RWPE2 (cell line): ENCODE results near the gene RGS6.

Source experiments
- ATAC-seq: fragments of 200-7000 bp; cut with Tn5 transposase; 3 replicates; pipeline ENCODE4 v1.9.1; 2021; ENCODE audit warnings: low read depth
- DNase-seq: peaks from one replicate; pipeline ENCODE4 v3.0.0-alpha.2; 2020; ENCODE audit warnings: low spot score
- H3K27ac ChIP-seq: fragments of 450-650 bp; 2 replicates; pipeline ENCODE4 v1.5.1; 2017; ENCODE audit warnings: mild to moderate bottlenecking; ENCODE audit not compliant: poor library complexity, severe bottlenecking
- H3K27me3 ChIP-seq: fragments of 250-450 bp; sonication (Bioruptor Pico); 2 replicates; pipeline ENCODE4 v1.5.1; 2021; ENCODE audit warnings: mild to moderate bottlenecking, moderate library complexity; ENCODE audit not compliant: insufficient read depth, poor library complexity, severe bottlenecking
- H3K36me3 ChIP-seq: fragments of 250-450 bp; sonication (Bioruptor Pico); 2 replicates; pipeline ENCODE4 v1.5.1; 2020; ENCODE audit warnings: low read depth, mild to moderate bottlenecking, moderate library complexity
- H3K4me1 ChIP-seq: fragments of 250-450 bp; sonication (Bioruptor Pico); 2 replicates; pipeline ENCODE4 v1.5.1; 2021; ENCODE audit warnings: mild to moderate bottlenecking, moderate library complexity; ENCODE audit not compliant: insufficient read depth, poor library complexity, severe bottlenecking
- H3K4me3 ChIP-seq: fragments of 250-450 bp; sonication (Bioruptor Pico); 2 replicates; pipeline ENCODE4 v1.5.1; 2021; ENCODE audit warnings: mild to moderate bottlenecking, moderate library complexity; ENCODE audit not compliant: severe bottlenecking
- H3K9me3 ChIP-seq: fragments of 250-450 bp; sonication (Bioruptor Pico); 2 replicates; pipeline ENCODE4 v1.5.1; 2021; ENCODE audit warnings: mild to moderate bottlenecking, moderate library complexity; ENCODE audit not compliant: severe bottlenecking
- TF ChIP-seq, protein P1 (sequence below): fragments of 450-650 bp; IDR thresholded peaks from one replicate; pipeline ENCODE4 v1.5.1; 2017; ENCODE audit warnings: mild to moderate bottlenecking, moderate library complexity; ENCODE audit not compliant: poor library complexity, severe bottlenecking

RGS6 gene

DNA sequence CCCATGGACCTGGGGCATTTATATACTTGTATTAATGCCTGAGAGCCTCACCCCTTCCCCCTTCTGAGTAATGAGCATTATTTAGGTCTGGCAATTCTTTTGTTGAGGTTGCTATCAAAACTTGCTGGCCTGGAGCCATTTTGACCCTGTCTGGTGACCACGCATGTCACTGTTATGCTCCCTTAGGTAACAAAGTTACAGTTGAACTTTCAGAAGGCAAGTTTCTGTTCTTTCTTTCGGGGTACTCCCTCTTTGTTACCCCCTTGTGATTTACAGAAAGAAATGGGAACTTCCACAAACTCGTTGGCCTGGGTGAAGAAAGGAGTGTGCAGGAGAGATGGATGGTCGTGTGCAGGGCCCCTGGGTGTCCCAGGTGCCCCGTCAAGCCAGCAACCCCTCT, 656.3 kb downstream of the RGS6 start:
- Histone ChIP-seq H3K36me3 (no peaks in the 10 kb centered on the region), H3K9me3 (no peaks in the 10 kb centered on the region), H3K27me3 (no peaks in the 10 kb centered on the region), H3K27ac (no peak overlapping the region), H3K4me3 (no peak overlapping the region), H3K4me1 (no peaks in the 10 kb centered on the region)
- TF ChIP-seq, protein P1, sequence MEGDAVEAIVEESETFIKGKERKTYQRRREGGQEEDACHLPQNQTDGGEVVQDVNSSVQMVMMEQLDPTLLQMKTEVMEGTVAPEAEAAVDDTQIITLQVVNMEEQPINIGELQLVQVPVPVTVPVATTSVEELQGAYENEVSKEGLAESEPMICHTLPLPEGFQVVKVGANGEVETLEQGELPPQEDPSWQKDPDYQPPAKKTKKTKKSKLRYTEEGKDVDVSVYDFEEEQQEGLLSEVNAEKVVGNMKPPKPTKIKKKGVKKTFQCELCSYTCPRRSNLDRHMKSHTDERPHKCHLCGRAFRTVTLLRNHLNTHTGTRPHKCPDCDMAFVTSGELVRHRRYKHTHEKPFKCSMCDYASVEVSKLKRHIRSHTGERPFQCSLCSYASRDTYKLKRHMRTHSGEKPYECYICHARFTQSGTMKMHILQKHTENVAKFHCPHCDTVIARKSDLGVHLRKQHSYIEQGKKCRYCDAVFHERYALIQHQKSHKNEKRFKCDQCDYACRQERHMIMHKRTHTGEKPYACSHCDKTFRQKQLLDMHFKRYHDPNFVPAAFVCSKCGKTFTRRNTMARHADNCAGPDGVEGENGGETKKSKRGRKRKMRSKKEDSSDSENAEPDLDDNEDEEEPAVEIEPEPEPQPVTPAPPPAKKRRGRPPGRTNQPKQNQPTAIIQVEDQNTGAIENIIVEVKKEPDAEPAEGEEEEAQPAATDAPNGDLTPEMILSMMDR: no peak
- ATAC-seq: no peak
- DNase-seq: no peak

DNA sequence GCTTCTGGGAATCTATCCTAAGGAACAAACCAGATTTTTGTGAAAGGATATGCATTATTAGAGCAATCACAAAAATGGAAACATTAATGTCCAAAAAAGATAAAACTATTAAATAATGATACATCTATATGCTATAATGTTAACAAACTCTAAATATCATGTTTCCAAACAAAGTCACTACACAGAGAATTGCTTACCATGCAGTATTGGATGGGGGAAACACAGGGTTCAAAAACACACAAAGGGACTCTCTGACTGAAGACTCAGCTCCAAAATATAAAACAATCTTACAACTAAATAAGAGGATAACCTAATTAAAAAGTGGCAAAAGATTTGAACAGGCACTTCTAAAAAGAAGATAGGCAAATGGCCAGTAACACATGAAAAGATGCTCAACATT, 657.4 kb downstream of the RGS6 start:
- TF ChIP-seq, protein P1: no peak
- no peak for ATAC-seq
- Histone ChIP-seq H3K27ac (no peak overlapping the region), H3K4me1 (no peaks in the 10 kb centered on the region), H3K4me3 (no peak overlapping the region), H3K36me3 (no peaks in the 10 kb centered on the region), H3K27me3 (no peaks in the 10 kb centered on the region), H3K9me3 (no peaks in the 10 kb centered on the region)
- DNase-seq: no peak

DNA sequence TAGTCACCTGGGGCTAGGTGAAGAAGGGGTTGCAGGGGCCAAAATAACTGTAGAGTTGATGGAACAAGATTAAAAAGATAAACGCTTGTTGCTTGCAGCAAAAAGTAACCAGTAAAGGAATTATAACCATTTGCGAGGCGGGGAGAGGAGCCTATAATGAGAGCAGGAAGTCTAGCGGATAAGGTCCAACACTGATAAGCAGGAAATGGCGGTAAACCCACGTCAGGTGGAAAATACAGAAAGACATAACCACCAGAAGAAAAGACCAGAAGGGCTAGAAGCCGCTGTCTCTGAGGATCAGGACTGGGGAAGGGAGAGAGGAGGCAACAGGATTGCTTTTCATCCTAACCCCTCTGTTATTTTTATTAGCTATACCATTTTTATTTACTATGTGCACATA, 658.3 kb downstream of the RGS6 start:
- TF ChIP-seq, protein P1: no peak
- Histone ChIP-seq H3K4me3 (no peak overlapping the region), H3K4me1 (no peaks in the 10 kb centered on the region), H3K27ac (no peak overlapping the region), H3K27me3 (no peaks in the 10 kb centered on the region), H3K9me3 (no peaks in the 10 kb centered on the region), H3K36me3 (no peaks in the 10 kb centered on the region)
- DNase-seq (no peak), ATAC-seq (no peak)

DNA sequence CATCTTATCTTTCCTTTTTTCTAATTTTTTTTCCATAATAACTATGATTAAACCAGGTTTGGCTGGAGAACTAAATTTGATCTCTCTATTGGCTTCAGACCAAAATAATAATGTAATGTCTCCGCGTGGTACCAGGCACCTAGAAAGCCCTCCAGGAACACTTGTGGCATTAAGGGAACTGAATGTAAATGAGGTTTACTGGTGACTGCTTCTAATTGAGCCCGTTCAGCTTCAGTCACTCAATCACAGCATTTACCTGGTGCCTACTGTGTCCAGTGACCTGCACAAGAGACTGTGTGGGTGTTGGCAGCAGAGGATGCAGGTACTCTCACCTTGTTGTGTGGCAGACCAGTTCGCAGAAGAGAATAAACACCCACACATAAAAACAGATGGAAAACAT, 659.2 kb downstream of the RGS6 start:
- ATAC-seq: no peak
- Histone ChIP-seq H3K9me3 (no peaks in the 10 kb centered on the region), H3K27me3 (no peaks in the 10 kb centered on the region), H3K27ac (no peak overlapping the region), H3K4me1 (no peaks in the 10 kb centered on the region), H3K36me3 (no peaks in the 10 kb centered on the region), H3K4me3 (no peak overlapping the region)
- TF ChIP-seq, protein P1: no peak
- no peak for DNase-seq

DNA sequence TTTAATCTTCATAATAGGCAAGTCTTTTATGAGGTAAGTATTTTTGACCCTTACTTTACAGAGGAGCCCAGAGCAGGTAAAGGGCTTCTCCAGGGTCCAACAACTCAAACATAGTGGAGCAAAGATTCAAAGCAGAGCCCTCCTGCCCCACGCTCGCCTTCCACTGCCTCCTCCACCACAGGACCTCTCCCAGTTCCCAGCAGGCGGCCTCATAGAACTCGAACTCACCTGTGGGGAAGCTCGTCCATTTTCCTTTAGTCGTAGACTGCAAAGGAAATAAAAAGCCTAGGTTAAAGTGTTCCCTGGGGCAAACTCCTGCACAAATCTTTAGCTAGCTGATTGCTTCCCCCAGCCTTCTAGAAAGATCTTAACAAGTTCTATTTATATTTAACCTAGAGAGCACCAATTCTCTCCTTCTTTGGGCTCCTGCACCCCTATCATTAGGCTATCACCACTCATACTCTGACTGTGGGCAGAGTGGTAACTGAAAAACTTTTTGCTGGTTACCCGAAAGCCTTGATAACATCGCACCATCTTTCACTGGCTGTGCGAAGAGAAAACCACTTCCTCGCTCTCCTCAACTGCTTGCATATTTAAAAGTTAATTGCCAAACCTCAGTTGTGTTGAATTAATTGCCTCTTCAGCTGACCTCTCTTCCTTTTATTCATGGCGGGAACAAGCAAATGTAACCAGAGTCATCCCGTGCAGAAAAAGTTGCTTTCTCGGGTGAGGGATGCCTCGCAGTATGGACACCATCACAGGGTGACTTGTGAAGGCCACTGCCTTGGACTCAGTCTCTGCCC, 662.1 kb downstream of the RGS6 start:
- TF ChIP-seq, protein P1: no peak

More for the DNA sequence above, 662.1 kb downstream of the RGS6 start:
- no peak for DNase-seq
- Histone ChIP-seq H3K36me3 (no peaks in the 10 kb centered on the region), H3K27me3 (no peaks in the 10 kb centered on the region), H3K4me1 (no peaks in the 10 kb centered on the region), H3K9me3 (no peaks in the 10 kb centered on the region), H3K27ac (no peak overlapping the region), H3K4me3 (no peak overlapping the region)
- ATAC-seq: no peak
